Left cardiac atrium (tissue), 4 donors: ENCODE measurements around the gene SPHK2. TPM values are rescaled to one million over a fixed set of nuclear protein-coding genes. Genes with fewer than 3 reads are reported as not detected.
A peak's percentile ranks its signal among the peaks of the same experiment; 100 is the strongest.
"Not testable (repeated sequence)": the region's sequence is repeated elsewhere in the genome, so short reads cannot be mapped to it uniquely, and the experiment has no call there.

Experiments used
- ATAC-seq, 2 donors: fragments of 200-7000 bp; cut with Tn5 transposase; one replicate each; pipeline ENCODE4 v1.9.1; 2020; ENCODE audit warnings: mild to moderate bottlenecking in 2 of 2, moderate library complexity in 2 of 2
- DNase-seq: peaks from one replicate; pipeline ENCODE4 v3.0.0-alpha.2; 2020
- intact Hi-C, 2 donors: fragments of 100-400 bp; cut with DNase I; formaldehyde crosslinking; loops; one replicate each; pipeline versions ENCODE4 v1.14.1 to v1.15.1; 2022 to 2023
- total RNA-seq, 2 donors: library from RNA; stranded (reverse); fragmentation: NEBNext Ultra II Directional; extraction: Animal tissue kit (Norgen Biotek cat#: 25700); gene quantifications; one replicate each; pipeline ENCODE4 v1.2.1, GENCODE V29; 2021
- donor health status: DM: no; HTN: yes; CAD: no.
- donor health status: DM: no; HTN: yes; CAD: no; lungs with severe emphysema.
- donor health status: DM: yes; HTN: yes; CAD: no.
- donor health status: Dilated cardiomyopathy.

SPHK2 gene
- total RNA-seq, 2 donors from 2014 or later, result 9.0 to 9.3 TPM

DNA sequence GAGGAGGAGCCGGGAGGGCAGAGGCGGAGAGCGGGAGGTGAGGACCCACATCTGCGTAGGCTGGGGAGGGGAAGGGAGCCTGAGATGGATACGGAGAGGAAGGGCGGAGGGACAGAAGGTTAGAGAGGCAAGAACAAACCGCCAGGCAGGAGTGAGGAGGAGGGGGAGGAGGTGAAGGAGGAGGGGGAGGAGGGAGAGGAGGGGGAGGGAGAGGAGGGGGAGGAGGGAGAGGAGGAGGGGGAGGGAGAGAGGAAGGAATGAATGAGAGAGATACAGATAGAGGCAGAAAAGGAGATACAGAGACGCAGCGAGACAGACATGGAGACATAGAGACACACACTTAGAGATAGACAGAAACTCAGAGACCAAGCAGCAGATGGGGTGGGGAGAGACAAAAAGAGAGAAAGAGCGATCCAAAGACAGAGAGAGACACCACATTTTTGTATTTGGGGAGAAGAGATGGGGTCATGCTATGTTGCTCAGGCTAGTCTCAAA, 27.5 kb downstream of the SPHK2 start:
- no peak for ATAC-seq
- intact Hi-C loops, result loop anchor here in 1 of 2 donors (10.0 kb wide), 1 partner anchor 198 kb away; no protein-coding TSS in a partner anchor
- no peak for DNase-seq

DNA sequence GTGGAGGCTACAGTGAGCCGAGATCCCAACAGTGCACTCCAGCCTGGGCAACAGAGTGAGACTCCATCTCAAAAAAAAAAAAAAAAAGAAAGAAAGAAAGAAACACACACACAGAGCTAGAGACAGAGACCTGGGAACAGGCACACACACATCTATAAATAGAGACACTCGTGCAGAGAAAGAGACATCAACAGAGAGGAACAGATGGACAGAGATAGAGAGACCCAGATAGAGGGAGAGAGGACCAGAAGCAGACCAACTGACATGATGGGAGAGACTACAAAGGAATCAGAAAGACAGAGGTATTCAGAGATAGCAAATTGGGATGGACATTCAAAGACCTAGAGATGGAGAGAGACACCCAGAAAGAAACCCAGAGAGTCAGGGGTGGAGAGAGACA, 28.8 kb downstream of the SPHK2 start:
- ATAC-seq, result no peak
- intact Hi-C loops, result loop anchor here in 1 of 2 donors (10.0 kb wide), 1 partner anchor 197 kb away; no protein-coding TSS in a partner anchor
- no peak for DNase-seq

DNA sequence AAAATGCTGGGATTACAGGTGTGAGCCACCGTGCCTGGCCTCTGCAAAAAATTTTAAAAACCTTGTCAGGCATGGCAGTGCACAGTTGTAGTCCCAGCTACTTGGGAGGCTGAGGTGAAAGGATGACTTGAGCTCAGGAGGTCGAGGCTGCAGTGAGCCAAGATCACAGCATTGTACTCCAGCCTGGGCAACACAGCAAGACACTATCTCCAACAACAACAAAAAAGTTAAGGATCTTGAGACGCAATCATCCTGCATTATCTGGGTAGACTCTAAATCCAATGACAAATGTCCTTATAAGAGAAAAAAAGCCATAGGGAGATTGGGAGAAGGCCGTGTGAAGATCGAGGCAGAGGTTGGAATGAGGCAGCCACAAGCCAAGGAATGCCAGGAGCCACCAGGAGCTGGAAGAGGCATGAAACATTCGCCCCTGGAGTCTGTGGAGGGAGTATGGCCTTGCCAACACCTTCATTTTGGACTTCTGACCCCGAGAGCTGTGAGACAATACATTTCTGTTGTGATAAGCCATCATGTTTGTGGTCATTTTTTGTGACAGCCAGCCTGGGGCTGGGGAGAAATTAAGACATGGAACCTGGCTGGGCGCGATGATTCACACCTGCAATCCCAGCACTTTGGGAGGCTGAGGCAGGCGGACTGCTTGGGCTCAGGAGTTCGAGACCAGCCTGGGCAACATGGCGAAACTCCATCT, 31.8 kb downstream of the SPHK2 start:
- ATAC-seq, result no peak
- intact Hi-C loops, result no loop called here

DNA sequence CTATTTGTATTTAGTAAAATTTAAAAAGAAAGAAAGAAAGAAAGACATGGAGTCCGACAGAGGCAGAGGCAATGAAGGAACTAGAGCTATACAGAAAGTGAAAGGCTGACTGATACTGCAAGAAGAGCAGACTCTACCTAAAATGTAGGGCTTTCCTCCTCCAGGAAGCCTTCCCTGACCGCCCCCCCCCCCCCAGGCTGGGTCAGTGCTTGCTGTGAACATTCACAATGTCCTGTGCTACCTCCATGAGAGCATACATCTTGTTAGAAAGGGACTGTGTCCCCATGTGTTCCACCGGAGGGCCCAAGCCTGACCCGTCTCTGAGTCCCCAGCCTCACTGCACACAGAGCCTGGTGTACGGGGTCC, 32.4 kb downstream of the SPHK2 start:
- DNase-seq (no peak), ATAC-seq (no peak)
- intact Hi-C loops, result no loop called here

More for the DNA sequence above, 31.8 kb downstream of the SPHK2 start:
- no peak for DNase-seq

DNA sequence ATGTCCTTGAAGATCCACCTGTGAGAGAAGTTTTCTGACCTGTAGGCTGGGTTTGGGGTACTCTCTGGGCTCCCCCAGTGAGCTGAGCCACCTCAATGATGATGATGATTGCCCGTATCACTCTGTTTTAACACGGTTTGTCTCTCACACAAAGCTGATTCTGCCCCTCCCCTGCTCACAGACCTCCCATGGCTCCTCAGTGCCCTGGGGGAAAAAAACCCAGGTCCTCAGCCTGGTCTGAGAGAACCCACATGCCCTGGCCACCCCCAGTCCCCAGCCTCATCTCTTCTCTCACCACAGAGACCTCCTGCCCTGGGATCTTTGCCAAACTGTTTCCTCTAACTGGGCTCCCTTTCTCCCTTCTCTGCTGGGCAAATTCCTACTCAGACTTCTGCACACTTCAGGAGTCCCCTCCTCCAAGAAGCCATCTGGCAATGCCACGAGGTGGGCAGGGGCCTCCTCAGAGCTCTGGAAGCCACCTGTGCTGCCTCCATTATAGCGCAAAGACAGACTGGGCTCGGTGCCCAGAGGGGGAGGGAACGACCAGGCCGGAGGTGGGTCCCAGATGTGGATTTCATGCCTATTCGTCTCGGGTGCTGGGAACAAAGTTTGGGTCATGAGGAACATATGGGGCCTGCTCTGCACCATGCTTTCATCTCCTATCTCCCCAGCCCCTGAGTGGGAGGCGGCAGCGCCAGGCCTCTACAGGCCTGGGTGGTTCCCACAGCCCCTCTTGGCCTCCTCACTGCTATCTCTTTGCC, 35.2 kb downstream of the SPHK2 start:
- ATAC-seq, result no peak
- DNase-seq, result no peak
- intact Hi-C loops, result no loop called here

DNA sequence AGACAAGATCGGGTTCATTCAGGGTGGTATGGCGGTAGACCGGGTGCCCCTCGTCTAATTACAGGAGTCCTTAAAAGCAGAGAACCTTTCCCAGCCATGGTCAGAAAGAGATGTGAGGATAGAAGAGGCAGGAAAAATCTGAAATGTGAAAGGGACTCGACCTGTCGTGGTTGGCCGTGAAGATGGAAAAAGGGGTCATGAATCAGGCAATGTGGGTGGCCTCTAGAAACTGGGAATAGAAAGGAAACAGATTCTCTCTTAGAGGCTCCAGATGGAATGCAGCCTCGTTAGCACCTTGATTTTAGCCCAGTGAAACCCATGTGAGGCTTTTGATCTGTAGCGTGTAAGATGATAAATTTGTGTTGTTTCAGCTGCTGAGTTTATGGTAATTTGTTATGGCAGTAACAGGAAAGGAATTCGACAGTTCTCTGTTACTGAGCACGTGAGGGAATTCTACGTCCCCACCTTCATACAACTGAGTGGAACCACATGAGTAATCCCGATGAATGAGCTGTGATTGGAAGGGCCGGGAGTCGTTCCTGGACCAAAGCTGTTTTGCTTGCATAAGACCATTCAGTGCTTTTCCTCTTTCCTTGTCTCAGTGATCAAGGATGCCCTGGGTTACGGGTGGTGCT, 37.7 kb downstream of the SPHK2 start:
- intact Hi-C loops, result no loop called here
- DNase-seq (no peak), ATAC-seq (peak in 1 of 2 donors; percentile 16)

DNA sequence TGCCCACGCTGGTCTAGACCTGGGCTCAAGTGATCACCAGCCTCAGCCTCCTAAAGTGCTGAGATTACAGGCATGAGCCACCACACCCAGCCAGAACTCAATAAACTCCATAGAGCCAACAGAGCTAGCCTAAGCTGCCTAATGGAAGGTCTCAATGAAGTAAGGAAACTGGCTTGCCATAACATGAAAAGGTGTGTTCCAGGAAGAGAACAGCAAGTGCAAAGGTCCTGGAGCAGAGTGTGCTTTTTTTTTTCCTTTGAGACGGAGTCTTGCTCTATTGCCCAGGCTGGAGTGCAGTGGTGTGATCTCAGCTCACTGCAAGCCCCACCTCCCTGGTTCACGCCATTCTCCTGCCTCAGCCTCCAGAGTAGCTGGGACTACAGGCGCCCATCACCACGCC, 38.5 kb downstream of the SPHK2 start:
- intact Hi-C loops, ATAC-seq, DNase-seq: not testable (repeated sequence)

DNA sequence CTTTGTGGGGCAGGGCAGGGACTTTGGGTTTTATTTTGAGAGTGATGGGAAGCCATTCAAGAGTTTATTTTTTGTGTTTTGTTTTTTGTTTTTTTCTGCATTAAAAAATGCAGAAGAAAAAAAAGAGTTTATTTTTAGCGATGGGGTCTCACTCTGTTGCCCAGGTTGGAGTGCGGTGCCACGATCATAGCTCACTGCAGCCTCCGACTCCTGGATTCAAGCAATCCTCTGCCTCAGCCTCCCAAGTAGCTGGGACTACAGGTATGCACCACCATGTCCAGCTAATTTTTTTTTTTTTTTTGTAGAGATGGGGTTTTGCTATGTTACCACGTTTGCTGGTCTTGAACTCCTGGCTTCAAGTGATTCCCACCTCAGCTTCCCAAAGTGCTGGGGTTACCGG, 39.2 kb downstream of the SPHK2 start:
- DNase-seq (no peak), ATAC-seq (no peak)
- intact Hi-C loops, result no loop called here

DNA sequence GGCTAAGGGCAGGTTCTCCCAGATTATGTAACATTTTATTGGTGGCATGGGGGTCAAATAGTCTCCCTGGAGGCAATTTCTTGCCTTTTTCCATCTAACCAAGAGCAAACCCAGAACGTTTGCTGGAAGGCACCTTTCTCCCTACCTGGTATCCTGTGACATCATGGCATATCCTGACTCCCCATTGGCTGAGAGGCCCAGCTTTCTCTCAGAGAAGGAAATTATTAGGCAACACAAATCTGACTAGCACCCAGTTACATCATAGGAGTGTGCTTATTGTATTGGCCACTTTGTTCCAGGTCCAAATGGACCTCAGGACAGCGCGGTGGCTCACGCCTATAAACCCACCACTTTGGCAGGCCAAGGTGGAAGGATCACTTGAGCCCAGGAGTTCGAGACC, 40.5 kb downstream of the SPHK2 start:
- ATAC-seq (no peak), DNase-seq (no peak)
- intact Hi-C loops, result no loop called here

DNA sequence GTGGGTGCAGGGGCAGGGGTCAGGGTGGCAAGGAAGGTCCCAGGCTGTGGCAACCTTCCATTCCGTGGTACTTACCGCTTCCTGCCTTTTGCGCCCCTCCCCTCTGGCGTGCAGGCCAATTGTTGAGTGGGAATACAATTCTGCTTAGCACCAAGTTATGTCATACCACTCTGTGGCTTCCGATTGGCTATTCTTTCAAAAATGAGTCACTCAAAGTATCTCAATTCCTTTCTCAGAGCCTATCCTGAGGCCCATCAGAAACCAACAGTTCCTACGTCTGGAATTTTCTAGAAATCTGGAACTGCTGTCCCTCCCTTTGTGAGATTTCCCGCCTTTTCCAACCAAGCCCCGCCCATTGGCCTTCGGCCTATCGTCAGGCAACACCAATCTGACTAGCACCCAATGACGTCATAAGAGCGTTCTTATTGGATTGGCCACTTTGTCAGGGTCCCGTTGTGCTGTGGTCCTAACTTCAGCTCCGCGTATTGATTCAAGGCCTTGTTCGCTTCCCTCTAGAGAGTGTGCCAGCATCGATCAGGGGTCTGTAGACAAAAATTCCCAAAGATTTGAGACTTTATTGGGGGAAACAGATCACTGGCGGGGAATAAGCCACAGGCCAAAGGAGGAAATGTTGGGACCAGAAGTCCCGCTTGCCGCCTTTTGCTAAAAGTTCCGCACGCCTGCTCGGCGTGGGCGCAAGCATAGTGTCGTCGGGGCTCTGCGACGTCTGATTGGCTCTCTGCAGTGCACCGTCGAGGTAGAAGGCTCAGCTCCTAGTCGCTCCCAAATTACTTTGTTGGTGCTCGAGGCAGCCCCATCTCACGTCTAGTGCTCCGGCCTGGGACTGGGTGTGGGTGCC, 41.8 kb downstream of the SPHK2 start:
- peak; percentile 92 to 95 for ATAC-seq
- intact Hi-C loops, result no loop called here
- DNase-seq, result peak; percentile 92

DNA sequence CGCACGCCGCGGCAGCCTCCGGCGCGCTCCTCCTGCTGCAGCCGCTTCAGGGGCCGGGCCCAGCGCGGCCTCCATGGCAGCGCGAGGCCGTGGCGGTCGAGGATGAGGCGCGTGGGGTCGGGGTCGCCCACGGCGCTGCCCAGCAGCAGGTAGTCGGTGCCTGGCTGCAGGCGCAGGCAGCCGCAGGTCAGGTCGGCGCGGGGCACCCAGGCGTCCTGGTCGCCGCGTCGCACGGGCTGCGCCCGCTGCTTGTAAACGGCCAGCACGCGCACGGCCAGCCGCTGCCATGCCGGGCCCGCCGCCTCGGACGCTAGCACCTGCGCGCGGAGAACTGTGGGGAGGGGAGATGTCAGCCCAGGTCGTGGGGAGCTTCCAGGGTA, 42.4 kb downstream of the SPHK2 start:
- ATAC-seq (no peak), DNase-seq (no peak)
- intact Hi-C loops, result no loop called here

DNA sequence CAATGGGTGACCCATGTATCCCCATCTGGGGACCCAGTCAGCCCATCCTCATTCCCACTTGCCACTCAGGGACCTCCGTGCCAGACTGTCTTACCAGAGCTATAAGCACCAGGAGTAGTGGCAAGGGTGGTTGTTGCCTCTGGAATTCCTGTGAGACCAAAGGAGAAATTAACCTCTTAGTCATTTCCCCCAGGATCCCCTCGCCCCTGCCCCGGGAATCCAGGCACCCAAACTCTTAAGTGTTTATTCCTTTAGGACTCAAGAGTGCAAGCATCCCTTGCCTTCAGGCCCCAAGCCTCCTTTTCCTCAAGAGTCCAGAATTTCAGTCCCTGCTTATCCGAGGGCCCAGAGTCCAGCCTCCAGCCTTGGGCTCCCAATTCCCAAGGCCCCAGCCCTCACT, 44.4 kb downstream of the SPHK2 start:
- intact Hi-C loops, result no loop called here
- DNase-seq, result no peak
- no peak for ATAC-seq

DNA sequence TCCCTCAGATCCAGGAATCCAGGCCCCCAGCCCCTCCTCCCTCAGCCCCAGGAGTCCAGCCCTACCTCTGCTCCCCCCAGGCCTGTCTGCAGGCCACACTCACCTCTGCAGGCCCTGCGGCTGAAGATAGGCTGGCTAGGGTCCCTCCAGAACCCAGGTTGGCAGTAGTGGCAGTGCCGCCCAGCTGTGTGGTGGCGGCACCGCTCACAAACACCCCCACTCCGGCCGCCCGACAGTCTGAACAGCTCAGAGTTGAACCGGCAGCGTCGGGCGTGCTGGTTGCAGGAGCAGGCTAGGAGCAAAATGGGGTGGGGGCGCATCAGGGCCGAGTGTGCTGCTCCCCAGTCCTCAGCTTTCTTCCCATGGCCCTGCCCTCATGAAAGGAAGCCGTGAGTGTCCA, 45.2 kb downstream of the SPHK2 start:
- DNase-seq (no peak), ATAC-seq (no peak)
- intact Hi-C loops, result no loop called here

DNA sequence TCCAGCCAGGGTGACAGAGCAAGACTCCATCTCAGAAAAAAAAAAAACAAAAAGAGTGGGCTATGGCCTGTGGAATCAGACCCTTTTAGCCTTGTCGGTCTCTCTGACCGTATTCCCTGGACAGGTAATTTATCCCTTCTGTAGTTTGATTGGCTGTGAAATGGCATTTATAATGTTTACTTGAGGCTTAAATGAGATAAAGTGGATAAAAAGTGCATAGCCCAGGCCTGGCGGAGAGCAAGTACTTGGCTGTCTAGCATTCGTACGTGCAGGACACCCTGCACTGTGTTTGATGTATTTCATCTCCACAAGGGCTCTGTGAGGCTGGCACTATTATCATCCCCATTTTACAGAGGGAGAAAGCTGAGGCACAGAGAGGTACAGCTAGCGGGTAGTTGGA, 46.5 kb downstream of the SPHK2 start:
- intact Hi-C loops, result no loop called here

DNA sequence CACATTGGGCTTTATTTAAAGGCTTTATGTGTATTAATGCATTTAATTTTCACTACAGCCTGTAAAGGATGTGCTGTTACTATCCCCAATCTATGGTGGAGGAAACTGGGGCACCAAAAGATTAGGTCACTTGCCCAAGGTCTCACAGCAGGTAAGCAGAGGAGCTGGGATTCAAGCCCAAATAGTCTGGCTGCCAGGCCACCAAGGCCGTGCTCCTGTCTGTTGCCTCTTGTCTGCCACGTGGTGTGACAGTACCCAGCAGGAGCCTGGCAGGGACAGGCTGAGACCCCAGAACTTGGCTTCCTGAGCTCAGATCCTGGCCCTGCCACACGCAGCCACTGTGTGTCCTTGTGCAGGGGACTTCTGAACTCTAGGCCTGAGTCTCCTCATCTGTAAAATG, 49.0 kb downstream of the SPHK2 start:
- ATAC-seq, result no peak
- intact Hi-C loops, result no loop called here
- no peak for DNase-seq

More for the DNA sequence above, 46.5 kb downstream of the SPHK2 start:
- DNase-seq (no peak), ATAC-seq (no peak)

DNA sequence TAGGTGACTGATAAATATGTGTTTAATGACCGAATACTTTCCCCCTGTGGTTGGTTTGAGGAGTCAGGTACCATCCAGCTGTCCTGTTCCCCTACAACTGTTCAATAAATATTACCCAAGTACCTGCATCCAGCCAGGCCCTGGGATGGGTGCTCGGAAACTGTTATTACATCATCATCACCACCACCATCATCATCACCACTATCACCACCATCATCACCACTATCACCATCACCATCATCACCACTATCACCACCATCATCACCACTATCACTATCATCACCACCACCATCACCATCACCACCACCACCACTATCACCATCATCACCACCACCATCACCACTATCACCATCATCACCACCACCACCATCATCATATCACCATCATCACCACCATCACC, 49.5 kb downstream of the SPHK2 start:
- intact Hi-C loops, result no loop called here
- DNase-seq, result no peak
- ATAC-seq, result no peak

DNA sequence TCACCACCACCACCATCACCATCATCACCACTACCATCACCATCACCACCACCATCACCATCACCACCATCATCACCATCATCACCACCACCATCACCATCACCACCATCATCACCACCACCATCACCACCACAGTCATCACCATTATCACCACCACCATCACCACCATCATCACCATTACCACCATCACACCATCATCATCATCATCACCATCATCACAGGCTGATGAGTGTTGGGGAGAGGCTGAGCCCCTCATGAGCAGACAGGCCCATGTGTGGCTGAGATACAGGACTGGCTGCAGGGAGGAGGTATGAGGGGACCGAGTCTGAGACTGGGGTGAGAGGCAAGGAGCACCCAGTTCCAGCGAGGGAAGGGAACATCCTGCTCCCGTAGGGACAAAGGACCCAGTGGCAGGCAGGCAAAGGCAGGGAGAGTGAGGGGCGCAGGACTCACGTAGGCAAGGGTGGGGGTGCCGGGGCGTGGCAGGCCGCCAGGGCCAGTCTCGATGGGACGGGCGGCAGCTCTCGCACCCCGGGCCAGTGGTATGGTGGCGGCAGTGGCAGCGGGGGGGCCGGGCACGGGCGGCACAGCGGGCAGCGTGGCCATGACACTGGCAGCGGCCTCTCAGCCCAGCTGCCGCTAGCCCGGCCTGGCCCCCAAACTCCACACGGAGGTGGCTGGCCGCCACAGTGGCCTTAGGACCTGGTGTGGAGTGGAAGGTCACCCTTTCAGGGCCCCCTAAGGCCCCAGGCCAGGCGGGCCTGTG, 50.8 kb downstream of the SPHK2 start:
- DNase-seq (no peak), ATAC-seq (no peak)
- intact Hi-C loops, result loop anchor here (10.0 kb wide), 2 partner anchors 65 to 165 kb away; partner anchors contain the start of gene HSD17B14 (in 1 of the 2)

DNA sequence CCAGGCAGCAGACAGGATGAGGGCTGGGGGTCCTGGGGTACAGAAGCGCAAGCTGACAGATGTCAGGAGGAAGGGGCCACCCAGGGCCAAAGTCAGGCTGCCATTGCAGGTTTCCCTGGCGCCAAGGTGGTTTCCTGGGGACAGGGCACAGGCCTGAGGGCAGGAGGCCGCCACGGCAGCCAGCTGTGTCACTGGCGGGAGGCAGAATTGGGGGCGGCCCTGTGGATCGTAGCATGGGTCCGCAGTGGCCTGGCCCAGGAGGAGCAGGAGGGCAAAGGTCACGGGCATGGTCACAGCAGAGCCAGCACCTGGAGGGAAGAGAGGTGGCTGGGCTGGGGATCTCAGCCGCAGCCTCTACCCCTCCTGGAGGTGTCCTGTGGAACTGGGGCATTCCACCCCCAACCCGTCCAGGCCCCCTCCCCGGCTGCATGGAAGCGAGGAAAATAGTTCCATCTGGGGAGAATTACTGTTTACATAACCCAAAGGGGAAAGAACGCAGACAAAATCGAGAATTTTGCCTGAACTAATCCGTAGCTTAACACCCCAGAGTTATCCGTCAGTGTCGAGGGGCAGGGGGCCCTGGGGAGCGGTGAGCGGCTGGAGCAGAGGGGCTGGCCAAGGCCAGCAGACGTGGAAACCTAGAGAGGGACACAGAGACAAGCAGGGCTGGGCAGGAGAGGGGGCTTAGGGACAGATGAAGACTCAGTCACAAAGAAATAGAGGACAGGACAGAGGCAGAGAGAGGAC, 51.6 kb downstream of the SPHK2 start:
- intact Hi-C loops, result loop anchor here (10.0 kb wide), 2 partner anchors 64 to 164 kb away; partner anchors contain the start of gene HSD17B14 (in 1 of the 2)
- ATAC-seq, result no peak

More for the DNA sequence above, 51.6 kb downstream of the SPHK2 start:
- DNase-seq, result no peak
